GM03348 (cell line): ENCODE data around the gene PLRG1.
A peak's percentile ranks its signal among the peaks of the same experiment; 100 is the strongest.
"Not testable (repeated sequence)": the region's sequence is repeated elsewhere in the genome, so short reads cannot be mapped to it uniquely, and the experiment has no call there.

Experiments used
- DNase-seq: peaks from one replicate; pipeline ENCODE4 v3.0.0; 2012; ENCODE audit warnings: low spot score

Gene PLRG1

GRCh38 chr4:154549894-154550790, at the start of gene PLRG1:
Gene PLRG1, minus strand, starts transcription at chr4:154550400. Its CDS starts 92 bp downstream, at chr4:154550308.
- DNase-seq: peak; percentile 98

- no peak for DNase-seq
These were observed 47.9 kb upstream of the PLRG1 start for GRCh38 chr4:154597798-154598774.

DNA sequence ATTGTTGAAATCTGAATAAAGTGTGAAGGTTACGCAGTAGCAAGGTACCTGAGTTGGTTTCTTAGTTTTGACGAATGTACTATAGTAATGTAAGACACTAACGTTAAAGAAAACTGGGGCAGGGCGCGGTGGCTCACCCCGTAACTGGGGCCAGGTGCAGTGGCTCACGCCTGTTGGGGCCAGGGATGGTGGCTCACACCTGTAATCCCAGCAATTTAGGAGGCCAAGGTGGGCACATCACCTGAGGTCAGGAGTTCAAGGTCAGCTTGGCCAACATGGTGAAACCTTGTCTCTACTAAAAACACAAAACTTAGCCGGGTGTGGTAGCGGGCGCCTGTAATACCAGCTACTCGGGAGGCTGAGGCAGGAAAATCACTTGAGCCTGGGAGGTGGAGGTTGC, 47.1 kb upstream of the PLRG1 start:
- DNase-seq: not testable (repeated sequence)

DNA sequence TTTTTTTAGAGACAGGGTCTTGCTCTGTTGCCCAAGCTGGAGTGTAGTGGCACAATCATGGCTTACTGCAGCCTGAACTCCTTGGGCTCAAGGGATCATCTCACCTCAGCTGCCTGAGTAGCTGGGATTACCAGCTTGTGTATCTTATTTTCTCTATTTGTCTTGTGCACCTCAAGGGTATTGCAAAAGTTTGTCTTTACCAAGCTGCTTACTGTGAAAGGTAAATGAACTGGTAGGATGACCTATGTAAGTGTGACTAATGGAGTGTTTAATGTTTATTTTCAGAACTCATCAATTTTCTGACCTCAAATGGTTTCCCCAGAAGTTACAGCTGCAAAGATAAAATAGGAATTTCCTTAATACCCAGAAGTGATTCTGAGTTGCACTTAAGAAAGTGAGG, 45.6 kb upstream of the PLRG1 start:
- no peak for DNase-seq

DNA sequence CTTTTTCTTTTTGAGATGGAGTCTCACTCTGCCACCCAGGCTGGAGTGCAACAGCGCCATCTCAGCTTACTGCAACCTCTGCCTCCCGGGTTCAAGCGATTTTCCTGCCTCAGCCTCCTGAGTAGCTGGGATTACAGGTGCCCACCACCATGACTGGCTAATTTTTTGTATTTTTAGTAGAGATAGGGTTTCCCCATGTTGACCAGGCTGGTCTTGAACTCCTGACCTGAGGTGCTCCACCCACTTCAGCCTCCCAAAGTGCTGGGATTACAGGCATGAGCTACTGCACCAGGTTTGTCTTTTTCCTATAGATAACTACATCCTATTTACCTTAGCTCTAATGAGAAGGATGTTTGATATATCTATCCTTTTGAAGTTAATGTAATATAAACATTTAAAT, 44.1 kb upstream of the PLRG1 start:
- DNase-seq: not testable (repeated sequence)

DNA sequence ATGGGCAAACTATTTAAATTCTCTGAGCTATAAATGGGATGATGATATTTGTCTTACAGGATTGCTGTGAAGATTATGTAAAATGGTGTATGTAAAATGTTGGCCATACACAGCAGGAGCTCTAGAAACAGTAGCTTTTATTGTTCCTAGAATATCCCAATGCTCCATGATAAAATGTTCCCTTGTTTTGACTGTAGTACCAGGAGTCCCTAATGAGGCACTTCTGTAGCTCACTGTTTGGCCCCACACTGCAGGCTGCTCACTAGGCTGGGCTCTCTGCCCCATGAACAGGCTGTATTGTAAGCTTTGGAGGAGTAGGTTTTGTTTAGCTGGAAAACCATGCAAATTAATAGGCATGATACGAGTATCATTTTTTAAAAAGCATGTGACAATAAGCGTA, 43.7 kb upstream of the PLRG1 start:
- DNase-seq: no peak

DNA sequence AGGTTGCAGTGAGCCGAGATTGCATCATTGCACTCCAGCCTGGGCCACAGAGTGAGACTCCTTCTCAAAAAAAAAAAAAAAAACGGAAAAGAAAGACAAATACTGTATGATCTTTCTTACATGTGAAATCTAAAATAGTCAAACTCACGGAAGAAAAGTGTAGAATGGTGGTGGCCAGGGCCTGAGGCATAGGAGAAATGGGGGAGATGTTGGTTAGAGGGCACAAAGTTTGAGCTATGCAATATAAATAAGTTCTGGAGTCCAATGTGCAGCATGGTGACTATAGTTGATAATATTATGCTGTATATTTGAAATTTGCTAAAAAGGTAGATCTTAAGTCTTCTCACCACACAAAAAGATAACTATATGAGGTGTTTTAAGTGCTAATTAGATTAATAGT, 41.7 kb upstream of the PLRG1 start:
- DNase-seq: no peak

GRCh38 chr4:154590329-154591006, 40.3 kb upstream of the PLRG1 start, which contains the start of gene FGA:
Gene FGA, minus strand, starts transcription at chr4:154590742. Its CDS starts 55 bp downstream, at chr4:154590687.
- DNase-seq: no peak

DNA sequence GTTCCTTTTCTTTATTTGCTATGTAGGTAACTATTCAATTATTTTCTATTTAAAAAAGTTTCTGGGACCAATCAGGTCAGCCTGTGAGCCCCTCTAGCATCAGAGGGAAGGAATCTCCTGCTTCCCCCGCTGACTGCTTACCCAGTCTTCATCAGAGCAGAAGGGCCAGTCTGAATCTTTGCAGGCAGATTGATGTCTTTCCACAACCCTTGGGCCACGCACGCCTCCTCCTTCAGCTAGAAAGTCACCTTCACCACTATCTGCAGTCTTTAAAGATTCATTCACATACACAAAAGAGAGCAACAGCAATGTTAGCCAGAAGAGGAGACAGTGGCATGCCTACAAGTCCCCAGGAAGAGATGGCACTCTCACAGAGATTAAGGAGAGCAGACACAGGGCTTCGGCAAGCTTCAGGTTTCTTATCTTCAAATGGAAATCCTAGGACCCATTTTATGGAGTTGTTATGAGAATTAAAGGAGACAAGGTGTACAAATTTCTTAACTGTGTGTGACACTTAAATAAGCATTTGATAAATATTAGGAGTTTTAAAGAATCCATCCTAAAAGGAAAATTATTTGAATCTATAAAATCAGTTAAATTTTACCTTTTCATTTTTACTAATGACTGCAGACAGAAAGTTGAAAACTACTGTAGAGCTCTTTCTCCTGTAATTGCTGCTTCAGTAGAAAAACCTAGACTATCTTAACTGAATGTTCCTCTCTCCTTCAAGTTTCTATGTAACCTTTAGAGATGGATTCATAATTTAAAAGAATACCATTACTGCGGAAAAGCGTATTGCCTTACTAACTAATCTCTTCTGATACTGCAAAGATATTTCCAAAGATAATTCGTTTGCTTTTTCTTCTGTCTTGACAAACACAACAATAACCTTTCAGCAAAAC, 39.3 kb upstream of the PLRG1 start:
- DNase-seq: no peak

DNA sequence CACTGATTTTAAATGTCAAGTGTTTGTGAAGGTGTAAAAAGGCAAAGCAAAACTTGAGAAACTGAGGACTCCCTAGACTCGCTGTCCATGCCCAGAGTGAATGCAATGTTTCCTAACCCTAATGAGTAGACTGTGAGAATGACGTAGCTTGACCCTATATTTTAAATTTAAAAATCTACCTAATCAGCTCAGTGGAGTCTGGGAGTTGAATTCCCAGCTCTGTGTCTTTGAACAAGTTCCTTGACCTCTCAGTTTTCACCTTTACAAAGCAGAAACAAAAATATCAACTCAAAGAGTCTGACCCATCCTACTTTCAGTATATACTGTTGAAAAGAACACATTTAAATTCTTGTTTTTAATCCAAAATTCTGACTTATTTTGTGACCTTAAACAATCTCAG, 38.0 kb upstream of the PLRG1 start:
- DNase-seq: no peak

GRCh38 chr4:154586296-154587033, 36.3 kb upstream of the PLRG1 start:
- no peak for DNase-seq

- no peak for DNase-seq
These were observed 35.3 kb upstream of the PLRG1 start for GRCh38 chr4:154585369-154586018.

DNA sequence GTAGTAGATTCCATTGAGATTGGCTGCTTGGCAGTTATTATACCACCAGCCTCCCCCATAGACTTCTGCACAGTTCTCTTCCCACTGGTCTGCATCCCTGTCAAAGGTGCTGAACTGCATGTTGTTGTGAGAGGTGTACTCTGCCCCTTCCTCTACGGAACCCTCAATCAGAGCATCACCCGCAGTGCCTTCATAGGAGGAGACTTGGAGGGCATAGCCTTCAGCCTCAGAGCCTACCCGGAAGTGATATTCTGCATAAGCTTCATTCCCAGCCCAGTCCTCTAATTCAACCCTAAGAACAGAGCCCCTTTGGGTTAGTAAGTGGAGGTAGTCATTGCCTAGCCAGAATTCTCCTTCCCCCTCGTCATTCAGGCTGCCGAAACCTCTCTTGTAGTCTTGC, 34.1 kb upstream of the PLRG1 start:
- DNase-seq: no peak

DNA sequence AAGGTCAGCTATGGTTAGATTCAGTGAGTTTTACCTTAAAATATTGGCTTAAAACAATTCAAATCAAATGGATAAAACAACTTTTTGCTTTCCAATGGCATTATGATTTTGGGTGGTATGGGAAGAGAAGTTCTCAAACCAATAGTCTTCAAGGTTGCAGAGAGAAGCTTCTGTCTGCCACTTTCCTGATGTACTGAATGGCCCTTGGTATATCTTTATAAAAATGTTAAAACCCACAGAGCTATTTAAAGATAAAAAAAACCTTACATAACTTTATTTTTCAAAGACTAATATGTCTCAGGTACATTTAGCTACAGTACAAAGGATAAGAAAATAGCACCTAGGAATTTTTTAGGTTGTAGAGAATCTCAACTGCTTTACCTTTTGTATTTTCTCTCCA, 33.5 kb upstream of the PLRG1 start:
- no peak for DNase-seq

DNA sequence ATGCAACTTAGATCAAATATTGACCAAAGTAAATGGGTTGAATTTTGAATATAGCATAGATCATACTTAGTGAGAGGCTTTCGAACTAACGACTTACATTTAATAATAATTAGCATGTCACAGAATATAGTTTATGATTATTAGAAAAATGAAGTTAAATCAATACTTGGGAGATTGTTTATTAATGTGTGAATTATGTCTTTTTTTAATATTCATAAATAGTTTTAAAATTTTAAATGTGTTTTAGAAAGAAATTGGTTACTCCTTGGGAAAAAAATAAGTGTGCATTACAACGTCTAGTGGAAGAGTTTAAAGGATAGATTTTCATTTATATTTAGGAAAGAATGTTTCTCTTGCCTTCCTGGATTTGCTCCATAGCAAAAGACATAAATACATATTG, 33.0 kb upstream of the PLRG1 start:
- no peak for DNase-seq

- DNase-seq: no peak
These were observed 32.5 kb upstream of the PLRG1 start for GRCh38 chr4:154582723-154583122.

GRCh38 chr4:154579927-154580326, 29.7 kb upstream of the PLRG1 start:
- DNase-seq: no peak

GRCh38 chr4:154578919-154579318, 28.7 kb upstream of the PLRG1 start:
- DNase-seq: no peak

DNA sequence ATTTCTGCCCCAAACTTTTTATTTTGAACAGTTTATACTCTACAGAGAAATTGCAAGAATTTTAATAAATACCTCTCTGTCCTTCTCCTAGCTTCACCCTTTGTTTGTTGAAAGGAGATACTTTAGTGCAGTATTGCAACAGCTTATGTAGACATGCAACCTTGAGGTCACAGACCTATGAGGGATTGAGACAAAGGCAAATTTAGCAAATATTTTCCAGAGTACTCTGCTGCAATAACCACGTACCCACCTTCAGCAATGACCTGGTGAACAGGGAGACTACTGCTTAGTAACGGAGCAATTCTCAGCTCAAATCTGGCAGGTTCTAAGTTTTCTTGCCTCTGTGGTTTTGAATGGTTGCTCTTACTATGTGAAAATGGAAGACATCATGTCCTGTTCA, 27.1 kb upstream of the PLRG1 start:
- DNase-seq: no peak

GRCh38 chr4:154574311-154574710, 24.1 kb upstream of the PLRG1 start:
- no peak for DNase-seq
